Esophagus (tissue), 2 donors: ENCODE measurements around the gene UBR2. TPM values are rescaled to one million over a fixed set of nuclear protein-coding genes. Genes with fewer than 3 reads are reported as not detected.
"Not testable (repeated sequence)": the region's sequence is repeated elsewhere in the genome, so short reads cannot be mapped to it uniquely, and the experiment has no call there.

Source experiments
- H3K27ac ChIP-seq, 2 donors: one replicate each; pipeline ENCODE4 v1.5.1; 2013; ENCODE audit warnings: low read depth in 2 of 2, mild to moderate bottlenecking in 2 of 2, inconsistent platforms in 1 of 2, low read length in 1 of 2, moderate library complexity in 1 of 2
- H3K27me3 ChIP-seq, 2 donors: one replicate each; pipeline ENCODE4 v1.6.1; 2013; ENCODE audit warnings: low read length in 2 of 2, control low read depth in 1 of 2, mild to moderate bottlenecking in 1 of 2; ENCODE audit not compliant: insufficient read depth in 2 of 2, control insufficient read depth in 1 of 2
- H3K36me3 ChIP-seq, 2 donors: one replicate each; pipeline ENCODE4 v1.6.1; 2013; ENCODE audit warnings: low read length in 1 of 2; ENCODE audit not compliant: control insufficient read depth in 2 of 2, insufficient read depth in 2 of 2
- H3K4me1 ChIP-seq, 2 donors: one replicate each; pipeline ENCODE4 v1.6.1; 2013; ENCODE audit warnings: low read length in 1 of 2; ENCODE audit not compliant: control insufficient read depth in 2 of 2, insufficient read depth in 2 of 2
- H3K4me3 ChIP-seq, 2 donors: one replicate each; pipeline ENCODE4 v1.5.1; 2013; ENCODE audit warnings: low read length in 2 of 2, mild to moderate bottlenecking in 2 of 2, low read depth in 1 of 2, moderate library complexity in 1 of 2
- H3K9me3 ChIP-seq, 2 donors: one replicate each; pipeline ENCODE4 v1.6.1; 2013; ENCODE audit warnings: mild to moderate bottlenecking in 2 of 2, low read depth in 1 of 2, low read length in 1 of 2, moderate library complexity in 1 of 2; ENCODE audit not compliant: control insufficient read depth in 2 of 2, insufficient read depth in 1 of 2
- WGBS, 2 donors: extraction: QIAGEN DNeasy Blood & Tissue Kit; methylation state at CpG; one replicate each; pipeline ENCODE4 v1.1.7; 2013; 5-methylcytosine and 5-hydroxymethylcytosine counted together
- polyA plus RNA-seq, 2 donors: library from polyadenylated mRNA; stranded (reverse); fragments of 200-250 nt; gene quantifications; one replicate each; pipeline ENCODE4 v1.2.3, GENCODE V29; 2013
- donor health status: healthy with polysubstance abuse.
- donor health status: Bipolar disorder and iron deficiency.

Gene UBR2
- polyA plus RNA-seq, 2 donors, result 5.5 to 7.7 TPM

DNA sequence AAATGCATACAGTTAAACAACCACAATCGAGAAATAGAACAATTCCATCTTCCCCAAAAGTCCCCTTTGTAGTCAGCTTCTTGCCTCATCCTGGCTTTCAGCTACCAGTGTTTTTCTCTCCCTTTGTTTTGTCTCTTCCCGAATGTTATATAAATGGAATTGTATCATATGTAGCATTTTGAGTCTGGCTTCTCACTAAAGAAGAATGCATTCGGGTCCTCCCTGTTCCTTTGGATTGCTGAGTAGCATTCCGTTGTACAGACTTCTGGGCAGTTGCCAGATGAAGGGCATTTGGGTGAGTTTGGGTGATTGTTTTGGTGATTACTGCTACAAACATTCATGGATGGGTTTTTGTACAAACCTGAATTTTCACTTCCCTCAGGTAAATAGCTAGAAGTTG, 130.8 kb downstream of the UBR2 start:
- WGBS, 2 donors, result 71 to 73% methylated on average over 4 of the region's 4 CpGs
- H3K27me3 ChIP-seq, result no peaks in the 10 kb centered on the region
- H3K27ac ChIP-seq, result no peak overlapping the region
- H3K9me3 ChIP-seq, result peaks cover 0 to 2% of the 10 kb centered on the region in 2 donors
- H3K36me3 ChIP-seq, result peaks cover 7 to 8% of the 10 kb centered on the region in 2 donors
- no peak overlapping the region for H3K4me3 ChIP-seq
- H3K4me1 ChIP-seq, result peaks cover 0 to 2% of the 10 kb centered on the region in 2 donors

DNA sequence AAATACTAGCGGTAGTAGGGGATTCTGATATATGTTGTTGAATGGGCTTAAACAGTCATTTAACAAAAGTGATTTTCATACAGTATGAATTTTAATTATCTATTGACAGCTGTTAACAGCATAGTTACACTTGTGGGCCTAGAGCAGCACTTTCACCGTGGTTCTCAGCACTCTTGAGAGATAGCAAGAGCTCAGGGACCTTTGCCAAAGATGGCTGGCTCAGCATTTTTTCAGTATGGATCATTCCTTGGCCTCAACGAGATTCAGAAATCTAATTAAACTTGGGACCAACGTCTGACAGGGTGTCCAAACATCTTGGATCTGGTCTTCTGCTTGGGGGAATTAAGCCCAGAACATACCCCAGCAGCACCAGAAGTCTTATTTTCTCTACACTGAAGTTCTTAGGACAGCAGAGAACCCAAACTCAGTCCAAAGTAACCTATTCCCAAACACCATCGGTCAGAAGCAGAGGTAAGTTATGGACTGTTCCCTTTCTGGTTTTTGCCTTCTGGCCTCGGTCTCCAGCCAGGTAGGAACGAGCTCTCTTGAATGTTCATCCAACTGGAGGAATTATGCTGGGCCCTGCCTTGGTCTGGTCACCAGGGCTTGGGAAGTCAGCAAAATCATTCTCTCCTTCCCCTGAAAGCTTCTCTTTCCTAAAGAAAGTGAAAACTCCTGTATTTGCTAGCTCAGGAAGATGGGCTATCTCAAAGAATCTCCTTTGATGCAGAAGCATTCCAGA, 132.9 kb downstream of the UBR2 start:
- peaks cover 0 to 2% of the 10 kb centered on the region in 2 donors for H3K9me3 ChIP-seq
- WGBS, 2 donors, result 66 to 68% methylated on average over 7 of the region's 7 CpGs
- H3K27me3 ChIP-seq, result no peaks in the 10 kb centered on the region
- no peaks in the 10 kb centered on the region for H3K4me1 ChIP-seq
- no peak overlapping the region for H3K27ac ChIP-seq
- H3K36me3 ChIP-seq, result no peaks in the 10 kb centered on the region
- no peak overlapping the region for H3K4me3 ChIP-seq

GRCh38 chr6:42697268-42697655, 133.4 kb downstream of the UBR2 start:
- Histone ChIP-seq H3K9me3 (peaks cover 0 to 2% of the 10 kb centered on the region in 2 donors), H3K27me3 (no peaks in the 10 kb centered on the region), H3K27ac (no peak overlapping the region), H3K4me3 (no peak overlapping the region), H3K4me1 (no peaks in the 10 kb centered on the region), H3K36me3 (no peaks in the 10 kb centered on the region)
- 86 to 88% methylated on average over 5 of the region's 5 CpGs for WGBS, 2 donors

- Histone ChIP-seq H3K36me3 (no peaks in the 10 kb centered on the region), H3K27me3 (no peaks in the 10 kb centered on the region), H3K4me1 (no peaks in the 10 kb centered on the region), H3K4me3 (no peak overlapping the region), H3K9me3 (peaks cover 0 to 2% of the 10 kb centered on the region in 2 donors), H3K27ac (no peak overlapping the region)
- WGBS, 2 donors, result 82 to 84% methylated on average over 13 of the region's 13 CpGs
Observed at GRCh38 chr6:42698217-42698616, 134.4 kb downstream of the UBR2 start.

DNA sequence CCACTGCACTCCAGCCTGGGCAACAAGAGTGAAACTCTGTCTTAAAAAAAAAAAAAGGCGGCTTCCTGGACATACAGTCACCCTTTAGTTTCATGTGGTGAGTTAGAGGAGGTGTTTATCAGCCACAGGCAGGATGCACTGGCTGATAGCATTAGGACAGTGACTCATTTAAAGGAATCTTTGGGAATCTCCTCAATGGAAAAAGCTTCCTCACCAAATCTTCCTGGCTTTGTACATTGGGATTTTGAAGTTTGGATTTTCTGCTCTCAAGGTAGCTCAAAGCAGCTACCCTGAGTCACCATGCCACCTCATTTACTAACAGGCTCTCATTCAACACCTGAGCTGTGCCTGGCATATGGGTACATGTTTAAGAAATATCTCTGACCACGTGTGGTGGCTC, 138.4 kb downstream of the UBR2 start:
- H3K27ac ChIP-seq, result no peak overlapping the region
- no peaks in the 10 kb centered on the region for H3K36me3 ChIP-seq
- 69 to 78% methylated on average over 2 of the region's 2 CpGs for WGBS, 2 donors
- H3K27me3 ChIP-seq, result no peaks in the 10 kb centered on the region
- H3K4me1 ChIP-seq, result no peaks in the 10 kb centered on the region
- H3K9me3 ChIP-seq, result peaks cover 0 to 2% of the 10 kb centered on the region in 2 donors
- no peak overlapping the region for H3K4me3 ChIP-seq

DNA sequence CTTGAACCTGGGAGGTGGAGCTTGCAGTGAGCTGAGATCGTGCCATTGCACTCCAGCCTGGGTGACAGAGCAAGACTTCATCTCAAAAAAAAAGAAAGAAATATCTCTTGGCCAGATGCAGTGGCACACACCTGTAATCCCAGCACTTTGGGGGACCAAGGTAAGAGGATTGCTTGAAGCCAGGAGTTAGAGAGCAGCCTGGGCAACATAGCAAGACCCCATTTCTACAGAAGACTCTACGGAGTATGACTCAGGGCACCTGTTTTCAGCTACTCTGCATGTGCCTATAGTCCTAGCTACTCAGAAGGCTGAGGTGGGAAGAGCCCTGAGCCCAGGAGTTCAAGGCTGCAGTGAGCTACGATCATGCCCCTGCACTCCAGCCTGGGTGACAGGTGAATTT, 139.0 kb downstream of the UBR2 start:
- not testable (repeated sequence) for H3K4me3 ChIP-seq

DNA sequence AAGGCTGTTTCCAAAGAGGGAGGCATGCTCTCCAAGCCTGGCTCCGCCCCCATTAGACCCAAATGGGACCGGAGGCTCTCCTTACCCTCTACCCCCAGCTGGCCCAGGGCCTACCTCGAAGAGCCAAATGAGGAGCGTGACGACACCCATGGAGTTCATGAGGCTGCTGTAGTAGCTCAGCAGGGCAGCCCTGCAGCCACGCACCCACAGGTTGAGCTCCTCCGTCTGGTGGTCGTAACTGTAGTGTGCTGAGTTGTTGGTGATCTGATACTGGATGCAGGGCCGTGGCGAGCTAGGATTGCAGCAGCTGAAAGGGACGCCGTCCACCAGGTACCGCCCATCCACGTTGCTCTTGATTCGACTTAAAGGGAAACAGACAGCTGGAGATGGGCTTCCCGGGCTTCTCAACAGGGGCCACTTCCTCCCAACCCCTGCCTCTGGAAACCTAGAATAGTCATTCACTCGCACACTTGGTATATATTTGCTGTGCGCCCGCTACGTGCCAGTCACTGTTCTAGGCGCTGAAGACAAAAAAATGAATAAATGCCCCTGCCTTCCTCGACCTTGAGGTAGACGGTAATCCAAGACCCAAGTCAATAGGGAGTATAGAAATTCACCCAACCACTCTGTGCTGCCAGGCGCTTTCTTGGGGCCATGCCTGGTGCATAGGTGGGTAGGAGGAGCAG, 140.6 kb downstream of the UBR2 start:
- H3K4me3 ChIP-seq, result no peak overlapping the region
- H3K27me3 ChIP-seq, result no peaks in the 10 kb centered on the region
- no peak overlapping the region for H3K27ac ChIP-seq
- H3K36me3 ChIP-seq, result no peaks in the 10 kb centered on the region
- no peaks in the 10 kb centered on the region for H3K4me1 ChIP-seq
- H3K9me3 ChIP-seq, result no peaks in the 10 kb centered on the region
- 60 to 68% methylated on average over 24 of the region's 24 CpGs for WGBS, 2 donors

More for the DNA sequence above, 139.0 kb downstream of the UBR2 start:
- WGBS, 2 donors, result 93 to 94% methylated on average over 3 of the region's 3 CpGs
- not testable (repeated sequence) for H3K9me3 ChIP-seq, H3K4me1 ChIP-seq, H3K36me3 ChIP-seq, H3K27ac ChIP-seq, H3K27me3 ChIP-seq

DNA sequence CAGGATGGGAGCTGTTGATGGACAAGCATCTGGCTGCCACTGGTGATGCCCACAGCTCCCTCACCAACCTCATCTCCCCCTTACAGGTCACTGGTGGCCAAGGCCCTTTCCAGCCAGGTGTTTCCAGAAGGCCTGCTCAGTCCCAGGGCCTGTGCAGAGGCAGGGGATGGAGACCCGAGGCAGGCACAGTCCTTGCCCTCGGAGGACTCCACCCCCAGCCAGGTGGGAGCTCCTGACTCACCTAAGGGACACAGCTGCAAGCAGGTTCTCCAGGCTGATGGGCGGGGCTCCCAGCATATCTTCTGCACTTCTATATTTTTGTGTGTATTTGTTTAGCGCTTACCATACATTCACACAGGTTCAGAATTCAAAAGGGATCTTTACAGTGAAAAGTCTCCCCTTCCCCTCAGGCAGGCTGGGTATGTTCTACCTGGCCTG, 141.1 kb downstream of the UBR2 start:
- H3K9me3 ChIP-seq, result no peaks in the 10 kb centered on the region
- H3K27ac ChIP-seq, result no peak overlapping the region
- no peaks in the 10 kb centered on the region for H3K36me3 ChIP-seq
- H3K4me1 ChIP-seq, result peaks cover 0 to 1% of the 10 kb centered on the region in 2 donors
- WGBS, 2 donors, result 68 to 70% methylated on average over 4 of the region's 4 CpGs
- H3K27me3 ChIP-seq, result no peaks in the 10 kb centered on the region
- H3K4me3 ChIP-seq, result no peak overlapping the region

DNA sequence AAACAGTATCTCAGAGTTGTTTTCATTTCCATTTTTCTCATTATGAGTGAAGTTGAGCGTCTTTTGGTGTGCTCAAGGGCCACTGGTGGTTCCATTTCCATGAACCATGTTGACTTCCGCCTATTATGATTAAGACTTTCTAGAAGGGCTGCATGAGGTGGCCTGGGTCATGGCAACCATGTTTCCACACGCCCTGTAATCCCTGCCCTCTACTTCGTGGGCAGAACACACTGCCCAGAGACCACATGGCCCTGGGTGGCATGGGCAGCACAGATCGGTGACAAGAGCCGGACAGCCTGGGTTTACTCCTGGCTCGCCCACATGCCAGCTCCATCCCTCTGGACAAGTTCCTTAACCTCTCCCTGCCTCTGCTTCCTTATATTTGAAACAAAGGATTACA, 143.8 kb downstream of the UBR2 start:
- 90 to 91% methylated on average over 7 of the region's 7 CpGs for WGBS, 2 donors
- H3K27me3 ChIP-seq, result no peaks in the 10 kb centered on the region
- no peak overlapping the region for H3K4me3 ChIP-seq
- peaks cover 0 to 3% of the 10 kb centered on the region in 2 donors for H3K4me1 ChIP-seq
- H3K36me3 ChIP-seq, result no peaks in the 10 kb centered on the region
- no peak overlapping the region for H3K27ac ChIP-seq
- H3K9me3 ChIP-seq, result peaks cover 0 to 5% of the 10 kb centered on the region in 2 donors
